Stimulated activated CD4-positive, alpha-beta T cell treated with anti-CD3 and anti-CD28 coated beads, Interleukin-4, amount 100 ng/mL, for 1 hour (primary cell): Measurements from ENCODE around the gene SPNS2.

Source experiments
- DNase-seq: peaks from one replicate; pipeline ENCODE4 v3.0.0-alpha.2; 2020

The SPNS2 gene

GRCh38 chr17:4498461-4499397, at the start of gene SPNS2:
Gene SPNS2, plus strand, starts transcription at chr17:4498881. Its CDS starts 167 bp downstream, at chr17:4499048.
- peak; percentile 71 for DNase-seq

GRCh38 chr17:4449736-4450135, 48.9 kb upstream of the SPNS2 start:
- no peak for DNase-seq

GRCh38 chr17:4450710-4451316, 47.9 kb upstream of the SPNS2 start:
- DNase-seq: no peak

- DNase-seq: no peak
Observed at GRCh38 chr17:4453812-4454591, 44.7 kb upstream of the SPNS2 start.

- no peak for DNase-seq
Observed at GRCh38 chr17:4460661-4461060, 38.0 kb upstream of the SPNS2 start.

GRCh38 chr17:4463818-4464476, 34.7 kb upstream of the SPNS2 start:
- DNase-seq: no peak

GRCh38 chr17:4465786-4466185, 32.9 kb upstream of the SPNS2 start:
- DNase-seq: no peak

GRCh38 chr17:4467287-4467686, 31.4 kb upstream of the SPNS2 start:
- no peak for DNase-seq

GRCh38 chr17:4469552-4469951, 29.1 kb upstream of the SPNS2 start:
- no peak for DNase-seq

- no peak for DNase-seq
Observed at GRCh38 chr17:4472286-4472685, 26.4 kb upstream of the SPNS2 start.

GRCh38 chr17:4474093-4474492, 24.6 kb upstream of the SPNS2 start:
- DNase-seq: no peak

GRCh38 chr17:4475001-4475400, 23.7 kb upstream of the SPNS2 start:
- no peak for DNase-seq

- no peak for DNase-seq
Observed at GRCh38 chr17:4475463-4475862, 23.2 kb upstream of the SPNS2 start.

GRCh38 chr17:4476017-4476416, 22.7 kb upstream of the SPNS2 start:
- DNase-seq: no peak

GRCh38 chr17:4476511-4477070, 22.1 kb upstream of the SPNS2 start:
- DNase-seq: no peak

GRCh38 chr17:4477255-4477791, 21.4 kb upstream of the SPNS2 start:
- DNase-seq: no peak

GRCh38 chr17:4478318-4478830, 20.3 kb upstream of the SPNS2 start:
- DNase-seq: no peak

- DNase-seq: no peak
Observed at GRCh38 chr17:4479340-4479981, 19.2 kb upstream of the SPNS2 start.

- DNase-seq: no peak
Observed at GRCh38 chr17:4479982-4480751, 18.5 kb upstream of the SPNS2 start.
